RWPE1 (cell line): ENCODE results near the gene AKT2.
A peak's percentile ranks its signal among the peaks of the same experiment; 100 is the strongest.

Experiments
- CTCF ChIA-PET: fragments of 350-600 bp; sonication (Branson Sonifier 250); formaldehyde crosslinking; extraction: SDS; loops from one replicate; lab custom pipeline; 2021; lab: Yijun Ruan, JAX
- POLR2A ChIA-PET: fragments of 400-600 bp; formaldehyde crosslinking; extraction: SDS; loops from one replicate; lab custom pipeline; 2020; ENCODE audit warnings: antibody characterized with exemption; ENCODE audit not compliant: low non-redundant PET; lab: Yijun Ruan, JAX
- DNase-seq: peaks from one replicate; pipeline ENCODE4 v3.0.0; 2012; ENCODE audit warnings: low spot score
- H3K27ac ChIP-seq: fragments of 450-650 bp; 2 replicates; pipeline ENCODE4 v1.5.1; 2017
- TF ChIP-seq, protein P1 (sequence below): fragments of 450-650 bp; conservative IDR thresholded peaks from 2 replicates; pipeline ENCODE4 v1.5.1; 2017; ENCODE audit warnings: low read depth, mild to moderate bottlenecking

The AKT2 gene

DNA sequence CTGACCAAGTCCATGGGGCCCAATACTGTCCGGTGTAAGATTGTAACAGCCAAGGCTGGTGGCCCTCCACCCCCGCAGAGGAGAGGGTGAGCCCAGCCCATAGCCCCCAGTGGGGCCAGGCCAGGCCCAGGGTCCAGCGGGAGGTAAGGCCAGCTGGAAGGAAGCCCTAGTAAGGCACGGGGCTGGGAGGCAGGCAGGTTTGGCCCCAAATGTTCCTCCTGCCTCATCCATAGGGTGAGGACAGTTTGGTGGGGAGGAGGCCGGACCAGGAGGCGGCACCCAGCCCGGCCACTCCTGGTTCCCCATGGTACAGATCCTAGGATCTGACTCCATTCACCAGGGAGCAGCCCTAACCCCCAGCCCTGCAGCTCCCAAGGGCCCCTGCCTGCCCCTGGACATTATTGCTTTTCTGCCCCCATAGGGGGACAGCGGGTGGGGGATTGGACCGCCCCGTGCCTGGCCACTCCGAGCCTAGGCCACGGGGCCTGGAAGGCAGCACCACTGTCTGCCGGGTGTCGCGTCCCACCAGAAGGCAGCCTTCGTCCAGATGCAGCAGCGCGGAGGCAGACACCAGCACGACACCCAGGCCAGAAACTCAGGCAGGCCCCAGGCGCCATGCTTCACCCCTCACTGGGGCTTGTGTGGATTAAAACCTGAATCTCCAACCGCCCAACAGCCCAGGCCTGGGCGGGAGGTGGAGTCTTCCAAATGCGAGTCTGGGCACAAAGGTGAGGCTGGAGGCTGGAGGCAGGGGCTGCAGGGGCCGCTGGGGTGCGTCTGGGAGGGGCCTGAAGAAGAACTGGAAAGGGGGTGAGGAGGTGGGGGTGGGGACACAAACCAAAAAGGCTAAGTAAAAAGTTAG is 52.0 kb downstream of the AKT2 start:
- CTCF ChIA-PET = no interaction called here
- TF ChIP-seq, protein P1, sequence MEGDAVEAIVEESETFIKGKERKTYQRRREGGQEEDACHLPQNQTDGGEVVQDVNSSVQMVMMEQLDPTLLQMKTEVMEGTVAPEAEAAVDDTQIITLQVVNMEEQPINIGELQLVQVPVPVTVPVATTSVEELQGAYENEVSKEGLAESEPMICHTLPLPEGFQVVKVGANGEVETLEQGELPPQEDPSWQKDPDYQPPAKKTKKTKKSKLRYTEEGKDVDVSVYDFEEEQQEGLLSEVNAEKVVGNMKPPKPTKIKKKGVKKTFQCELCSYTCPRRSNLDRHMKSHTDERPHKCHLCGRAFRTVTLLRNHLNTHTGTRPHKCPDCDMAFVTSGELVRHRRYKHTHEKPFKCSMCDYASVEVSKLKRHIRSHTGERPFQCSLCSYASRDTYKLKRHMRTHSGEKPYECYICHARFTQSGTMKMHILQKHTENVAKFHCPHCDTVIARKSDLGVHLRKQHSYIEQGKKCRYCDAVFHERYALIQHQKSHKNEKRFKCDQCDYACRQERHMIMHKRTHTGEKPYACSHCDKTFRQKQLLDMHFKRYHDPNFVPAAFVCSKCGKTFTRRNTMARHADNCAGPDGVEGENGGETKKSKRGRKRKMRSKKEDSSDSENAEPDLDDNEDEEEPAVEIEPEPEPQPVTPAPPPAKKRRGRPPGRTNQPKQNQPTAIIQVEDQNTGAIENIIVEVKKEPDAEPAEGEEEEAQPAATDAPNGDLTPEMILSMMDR = no peak
- POLR2A ChIA-PET = no interaction called here
- H3K27ac ChIP-seq = no peak overlapping the region
- no peak for DNase-seq

DNA sequence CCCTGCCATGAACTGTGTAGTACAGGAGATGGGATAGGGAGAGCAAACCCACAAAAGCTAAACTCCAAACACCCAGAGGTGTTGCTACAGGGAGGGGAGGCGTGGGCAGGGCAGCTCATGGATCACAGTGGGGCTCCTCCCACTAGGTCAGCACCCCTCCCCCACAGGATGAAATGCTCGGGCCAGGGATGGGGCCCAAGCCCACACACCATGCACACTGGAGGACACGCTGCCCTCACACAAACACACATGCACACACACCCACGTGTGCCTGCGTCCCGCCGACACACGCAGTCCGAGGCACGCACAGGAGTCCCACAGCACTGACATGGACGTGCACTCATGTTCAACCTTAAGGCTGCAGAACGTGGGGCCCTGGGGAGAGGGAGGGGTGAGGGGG is 52.7 kb downstream of the AKT2 start:
- H3K27ac ChIP-seq = no peak overlapping the region
- POLR2A ChIA-PET = interaction anchor here (0.6 kb wide), 1 partner anchor 153 kb away, joined by 3 read pairs; no protein-coding TSS in a partner anchor
- CTCF ChIA-PET = interaction anchor here (1.0 kb wide), 1 partner anchor 92 kb away, joined by 3 read pairs; no protein-coding TSS in a partner anchor
- TF ChIP-seq, protein P1 = no peak
- DNase-seq = no peak

DNA sequence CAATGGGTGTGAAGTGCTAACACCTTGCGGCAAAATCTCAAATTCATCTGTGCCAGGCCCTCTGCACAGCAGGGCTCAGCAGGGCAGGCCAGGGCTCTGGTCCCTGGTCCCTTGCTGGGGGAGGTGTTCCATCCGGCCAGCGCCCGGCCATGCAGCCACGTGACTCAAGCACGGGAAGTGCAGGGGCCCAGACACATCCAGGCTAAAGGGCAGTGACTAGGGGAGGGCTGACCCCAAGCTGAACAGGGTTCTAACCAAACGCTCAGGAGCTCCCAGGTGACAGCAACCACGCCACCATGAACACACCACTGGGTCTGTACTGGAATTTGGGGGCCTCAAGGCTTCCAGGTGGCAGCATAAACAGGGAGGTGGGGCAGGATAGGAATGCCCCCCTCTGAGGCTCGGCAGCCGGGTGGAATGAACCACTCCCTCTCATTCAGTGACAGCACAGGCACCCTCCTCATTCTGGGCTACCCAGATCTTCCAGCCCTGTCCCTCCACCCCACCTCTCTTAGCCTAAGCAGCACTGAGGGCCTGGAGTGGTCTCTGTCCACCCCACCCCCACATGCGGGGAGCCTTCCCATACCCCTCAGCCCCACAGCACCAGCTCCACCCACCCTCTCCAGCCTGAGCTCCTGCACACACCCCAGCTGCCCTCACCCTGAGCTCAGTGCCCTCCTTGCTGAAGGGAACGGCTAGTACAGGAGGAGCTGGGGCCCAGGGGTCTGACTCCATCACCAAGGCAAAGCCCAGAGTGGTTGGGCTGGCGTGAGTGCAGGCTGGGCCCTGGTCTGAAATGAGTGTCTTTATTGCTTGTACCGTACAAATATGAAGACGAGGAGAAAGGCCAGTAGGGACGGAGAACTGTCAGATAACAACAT is 53.4 kb downstream of the AKT2 start:
- peak overlapping the region; percentile 23; the same call in 1 of the 2 replicates for H3K27ac ChIP-seq
- TF ChIP-seq, protein P1 = no peak
- DNase-seq = no peak
- CTCF ChIA-PET = interaction anchor here (0.6 to 1.0 kb wide), 2 partner anchors 92 to 294 kb away, joined by 3 to 4 read pairs; no protein-coding TSS in a partner anchor
- POLR2A ChIA-PET = interaction anchor here (0.6 kb wide), 1 partner anchor 153 kb away, joined by 3 read pairs; no protein-coding TSS in a partner anchor

DNA sequence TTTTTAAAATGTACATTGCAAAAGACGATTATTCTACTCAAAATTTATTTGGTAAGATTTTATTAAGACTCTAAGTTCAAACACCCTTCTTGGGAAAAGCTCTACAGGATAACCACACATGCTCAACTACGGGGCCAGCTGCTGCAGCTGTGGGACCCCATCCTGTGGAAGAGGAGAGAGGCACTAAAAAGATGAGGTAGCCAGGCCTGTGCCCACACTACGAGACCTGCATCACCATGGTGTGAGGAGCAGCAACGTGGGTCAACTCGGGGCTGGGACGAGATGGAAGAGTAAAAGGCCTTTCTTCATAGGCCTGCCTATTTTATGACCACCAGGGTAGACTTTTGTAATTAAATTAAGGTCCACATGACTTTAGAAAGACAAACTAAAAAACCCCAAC is 54.1 kb downstream of the AKT2 start:
- TF ChIP-seq, protein P1 = no peak
- peak overlapping the region; percentile 23; the same call in 1 of the 2 replicates for H3K27ac ChIP-seq
- CTCF ChIA-PET = interaction anchor here (0.6 kb wide), 1 partner anchor 295 kb away, joined by 4 read pairs; no protein-coding TSS in a partner anchor
- POLR2A ChIA-PET = no interaction called here
- DNase-seq = no peak

DNA sequence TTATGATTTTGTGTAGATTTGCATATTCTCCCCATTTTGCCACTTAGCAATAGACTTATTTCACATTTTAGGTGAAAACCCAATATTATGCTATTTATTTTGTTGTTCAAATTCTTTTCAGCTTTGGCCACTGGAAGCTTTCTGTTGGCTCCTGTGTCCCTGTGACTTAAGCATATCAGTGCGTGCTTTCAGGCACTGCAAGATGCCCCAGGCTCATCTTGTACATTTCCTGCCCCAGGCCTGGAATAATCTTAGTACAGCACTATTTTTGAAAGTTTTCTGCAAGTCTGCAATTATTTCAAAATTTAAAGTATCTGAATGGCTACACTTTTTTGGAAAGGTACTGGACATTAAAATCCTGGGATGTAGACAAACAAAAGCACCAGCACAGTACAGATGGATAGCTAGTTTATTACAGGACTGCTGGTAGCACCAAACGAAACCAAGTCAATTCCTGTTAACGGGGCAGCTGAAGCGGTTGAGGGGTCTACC is 55.2 kb downstream of the AKT2 start:
- DNase-seq = no peak
- H3K27ac ChIP-seq = no peak overlapping the region
- ChIA-PET POLR2A (no interaction called here), CTCF (interaction anchor here (0.7 kb wide), 1 partner anchor 25 kb away, joined by 3 read pairs; no protein-coding TSS in a partner anchor)
- TF ChIP-seq, protein P1 = no peak

DNA sequence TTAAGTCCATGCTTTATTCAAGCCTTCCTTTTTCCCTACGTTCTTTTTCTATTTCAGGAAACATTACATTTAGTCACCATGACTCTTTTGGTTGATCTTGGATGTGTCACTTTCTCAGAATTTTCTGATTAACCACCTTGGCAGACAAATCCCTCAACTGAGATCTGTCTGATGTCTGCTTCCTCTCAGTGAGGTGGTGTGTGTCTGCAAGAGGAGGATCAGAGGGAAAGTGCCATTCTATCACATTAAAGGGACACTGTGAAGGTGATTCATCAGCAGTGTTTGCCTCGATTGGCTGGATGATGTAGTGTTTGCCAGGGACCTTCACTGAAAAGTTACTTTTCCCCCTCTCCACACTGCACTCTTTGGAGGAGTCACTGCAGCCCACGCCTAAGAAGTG is 55.7 kb downstream of the AKT2 start:
- TF ChIP-seq, protein P1 = no peak
- no peak overlapping the region for H3K27ac ChIP-seq
- ChIA-PET POLR2A (no interaction called here), CTCF (no interaction called here)
- no peak for DNase-seq
